Neuron (in vitro differentiated cells): ENCODE data around the gene EXOC6B.

ENCODE experiments used
- H2AFZ ChIP-seq: one replicate; pipeline ENCODE4 v1.6.1; 2013; ENCODE audit warnings: low read depth, mild to moderate bottlenecking, inconsistent platforms, low read length, moderate library complexity
- H3K27me3 ChIP-seq: one replicate; pipeline ENCODE4 v1.6.1; 2013; ENCODE audit warnings: low read length; ENCODE audit not compliant: insufficient read depth
- H3K36me3 ChIP-seq: one replicate; pipeline ENCODE4 v1.6.1; 2013; ENCODE audit warnings: low read length; ENCODE audit not compliant: insufficient read depth
- H3K4me1 ChIP-seq: one replicate; pipeline ENCODE4 v1.6.1; 2013; ENCODE audit warnings: low read length; ENCODE audit not compliant: insufficient read depth
- H3K4me3 ChIP-seq: 2 replicates; pipeline ENCODE4 v1.5.1; 2013; ENCODE audit warnings: mild to moderate bottlenecking, low read length, moderate library complexity
- H3K9me3 ChIP-seq: one replicate; pipeline ENCODE4 v1.6.1; 2013; ENCODE audit warnings: low read length

The EXOC6B gene

GRCh38 chr2:72129681-72130340 is 696.0 kb downstream of the EXOC6B start:
- Histone ChIP-seq H3K9me3 (no peaks in the 10 kb centered on the region), H3K4me3 (no peak overlapping the region), H3K36me3 (no peaks in the 10 kb centered on the region), H3K27me3 (peaks cover 13% of the 10 kb centered on the region), H3K4me1 (no peaks in the 10 kb centered on the region), H2AFZ (no peak overlapping the region)

- Histone ChIP-seq H3K4me3 (no peak overlapping the region), H3K36me3 (no peaks in the 10 kb centered on the region), H2AFZ (no peak overlapping the region), H3K9me3 (no peaks in the 10 kb centered on the region), H3K4me1 (no peaks in the 10 kb centered on the region), H3K27me3 (peaks cover 13% of the 10 kb centered on the region)
Observed at GRCh38 chr2:72128843-72129227, 697.0 kb downstream of the EXOC6B start.

GRCh38 chr2:72128059-72128842 is 697.6 kb downstream of the EXOC6B start:
- no peak overlapping the region for H2AFZ ChIP-seq
- peaks cover 13% of the 10 kb centered on the region for H3K27me3 ChIP-seq
- no peak overlapping the region for H3K4me3 ChIP-seq
- H3K4me1 ChIP-seq = no peaks in the 10 kb centered on the region
- no peaks in the 10 kb centered on the region for H3K36me3 ChIP-seq
- H3K9me3 ChIP-seq = no peaks in the 10 kb centered on the region

- no peaks in the 10 kb centered on the region for H3K36me3 ChIP-seq
- no peak overlapping the region for H3K4me3 ChIP-seq
- H3K9me3 ChIP-seq = no peaks in the 10 kb centered on the region
- H3K27me3 ChIP-seq = peaks cover 13% of the 10 kb centered on the region
- H2AFZ ChIP-seq = no peak overlapping the region
- no peaks in the 10 kb centered on the region for H3K4me1 ChIP-seq
Observed at GRCh38 chr2:72127401-72128058, 698.3 kb downstream of the EXOC6B start.

- no peaks in the 10 kb centered on the region for H3K4me1 ChIP-seq
- H3K36me3 ChIP-seq = no peaks in the 10 kb centered on the region
- H3K27me3 ChIP-seq = peaks cover 8% of the 10 kb centered on the region
- no peak overlapping the region for H3K4me3 ChIP-seq
- no peaks in the 10 kb centered on the region for H3K9me3 ChIP-seq
- H2AFZ ChIP-seq = no peak overlapping the region
Observed at GRCh38 chr2:72126186-72127100, 699.4 kb downstream of the EXOC6B start.
